ENCODE measurements around the gene SH2D5.

Gene SH2D5

GRCh38 chr1:20732588-20733359 is at the start of gene SH2D5:
Gene SH2D5 (minus strand): TSS chr1:20732703. CDS start chr1:20728044, 4,659 bp downstream.
- peak; percentile 79 for DNase-seq

GRCh38 chr1:20775700-20776099 is 43.2 kb upstream of the SH2D5 start:
- DNase-seq: no peak

GRCh38 chr1:20771780-20772179 is 39.3 kb upstream of the SH2D5 start:
- DNase-seq: no peak

GRCh38 chr1:20770314-20771087 is 38.0 kb upstream of the SH2D5 start:
- DNase-seq: no peak

- DNase-seq: no peak
Observed at GRCh38 chr1:20767271-20767670, 34.8 kb upstream of the SH2D5 start.

- no peak for DNase-seq
Observed at GRCh38 chr1:20763417-20763816, 30.9 kb upstream of the SH2D5 start.

- no peak for DNase-seq
Observed at GRCh38 chr1:20760322-20760721, 27.8 kb upstream of the SH2D5 start.

GRCh38 chr1:20753589-20753988 is 21.1 kb upstream of the SH2D5 start:
- DNase-seq: no peak

- DNase-seq: no peak
Observed at GRCh38 chr1:20751462-20751990, 19.0 kb upstream of the SH2D5 start.

GRCh38 chr1:20742671-20743070 is 10.2 kb upstream of the SH2D5 start:
- no peak for DNase-seq

GRCh38 chr1:20740781-20741180 is 8.3 kb upstream of the SH2D5 start:
- DNase-seq: no peak

- DNase-seq: no peak
Observed at GRCh38 chr1:20739225-20739624, 6.7 kb upstream of the SH2D5 start.

GRCh38 chr1:20735581-20736111 is 3.1 kb upstream of the SH2D5 start:
- DNase-seq: no peak

- DNase-seq: no peak
Observed at GRCh38 chr1:20733360-20733975, 965 bp upstream of the SH2D5 start.

- DNase-seq: peak; percentile 68
Observed at GRCh38 chr1:20732071-20732587, 374 bp downstream of the SH2D5 start.

GRCh38 chr1:20731057-20731991 is 1.2 kb downstream of the SH2D5 start:
- no peak for DNase-seq

- DNase-seq: no peak
Observed at GRCh38 chr1:20730690-20731056, 1.8 kb downstream of the SH2D5 start.

- no peak for DNase-seq
Observed at GRCh38 chr1:20729990-20730689, 2.4 kb downstream of the SH2D5 start.

- no peak for DNase-seq
Observed at GRCh38 chr1:20729155-20729931, 3.2 kb downstream of the SH2D5 start.

GRCh38 chr1:20728371-20729154 is 3.9 kb downstream of the SH2D5 start:
- DNase-seq: no peak
